ENCODE results near the gene NUAK2.

- TF ChIP-seq RFX5 (IDR thresholded peaks at IDR 0.05; ENCODE audit: low read depth, low read length) = no peak
- TF ChIP-seq CEBPB (IDR thresholded peaks at IDR 0.05; ENCODE audit: low read depth, low read length) = no peak
- TF ChIP-seq POLR2A (IDR thresholded peaks at IDR 0.05; ENCODE audit: low read depth, low read length) = no peak
- no peak for TF ChIP-seq CTCF (conservative IDR thresholded peaks at IDR 0.05; ENCODE audit: low read depth, low read length)
- TF ChIP-seq MXI1 (IDR thresholded peaks at IDR 0.05; ENCODE audit: borderline replicate concordance, low read depth, low read length) = no peak
- no peak for TF ChIP-seq CHD1 (IDR thresholded peaks at IDR 0.05; ENCODE audit: low read depth, low read length)
Observed at GRCh38 chr1:205345761-205346160, 24.2 kb upstream of the NUAK2 start.
